ENCODE results near the gene ARMH4.

DNA sequence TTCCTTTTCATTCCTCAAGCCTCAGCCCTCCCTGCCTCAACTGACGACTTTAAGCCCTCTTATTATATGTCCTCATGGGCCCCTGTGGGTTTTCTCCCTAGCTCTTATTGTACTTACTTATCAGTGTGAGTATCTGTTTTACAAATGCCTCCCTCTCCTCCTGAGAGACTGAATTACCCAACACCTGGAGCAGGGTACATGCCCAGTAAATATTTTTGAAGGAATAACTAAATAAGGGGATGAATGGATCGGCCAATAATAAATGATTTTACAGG is 190.3 kb downstream of the ARMH4 start:
- no peak for TF ChIP-seq POLR2AphosphoS5 (IDR thresholded peaks at IDR 0.05)
- TF ChIP-seq, protein P1, sequence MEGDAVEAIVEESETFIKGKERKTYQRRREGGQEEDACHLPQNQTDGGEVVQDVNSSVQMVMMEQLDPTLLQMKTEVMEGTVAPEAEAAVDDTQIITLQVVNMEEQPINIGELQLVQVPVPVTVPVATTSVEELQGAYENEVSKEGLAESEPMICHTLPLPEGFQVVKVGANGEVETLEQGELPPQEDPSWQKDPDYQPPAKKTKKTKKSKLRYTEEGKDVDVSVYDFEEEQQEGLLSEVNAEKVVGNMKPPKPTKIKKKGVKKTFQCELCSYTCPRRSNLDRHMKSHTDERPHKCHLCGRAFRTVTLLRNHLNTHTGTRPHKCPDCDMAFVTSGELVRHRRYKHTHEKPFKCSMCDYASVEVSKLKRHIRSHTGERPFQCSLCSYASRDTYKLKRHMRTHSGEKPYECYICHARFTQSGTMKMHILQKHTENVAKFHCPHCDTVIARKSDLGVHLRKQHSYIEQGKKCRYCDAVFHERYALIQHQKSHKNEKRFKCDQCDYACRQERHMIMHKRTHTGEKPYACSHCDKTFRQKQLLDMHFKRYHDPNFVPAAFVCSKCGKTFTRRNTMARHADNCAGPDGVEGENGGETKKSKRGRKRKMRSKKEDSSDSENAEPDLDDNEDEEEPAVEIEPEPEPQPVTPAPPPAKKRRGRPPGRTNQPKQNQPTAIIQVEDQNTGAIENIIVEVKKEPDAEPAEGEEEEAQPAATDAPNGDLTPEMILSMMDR (IDR thresholded peaks at IDR 0.05): no peak

All from transverse colon (tissue), 4 donors.